T-helper 9 cell (primary cell): ENCODE measurements around the gene MSANTD2.
A peak's percentile ranks its signal among the peaks of the same experiment; 100 is the strongest.

Source experiments
- DNase-seq: peaks from one replicate; pipeline ENCODE4 v3.0.0-alpha.2; 2020

MSANTD2 gene

DNA sequence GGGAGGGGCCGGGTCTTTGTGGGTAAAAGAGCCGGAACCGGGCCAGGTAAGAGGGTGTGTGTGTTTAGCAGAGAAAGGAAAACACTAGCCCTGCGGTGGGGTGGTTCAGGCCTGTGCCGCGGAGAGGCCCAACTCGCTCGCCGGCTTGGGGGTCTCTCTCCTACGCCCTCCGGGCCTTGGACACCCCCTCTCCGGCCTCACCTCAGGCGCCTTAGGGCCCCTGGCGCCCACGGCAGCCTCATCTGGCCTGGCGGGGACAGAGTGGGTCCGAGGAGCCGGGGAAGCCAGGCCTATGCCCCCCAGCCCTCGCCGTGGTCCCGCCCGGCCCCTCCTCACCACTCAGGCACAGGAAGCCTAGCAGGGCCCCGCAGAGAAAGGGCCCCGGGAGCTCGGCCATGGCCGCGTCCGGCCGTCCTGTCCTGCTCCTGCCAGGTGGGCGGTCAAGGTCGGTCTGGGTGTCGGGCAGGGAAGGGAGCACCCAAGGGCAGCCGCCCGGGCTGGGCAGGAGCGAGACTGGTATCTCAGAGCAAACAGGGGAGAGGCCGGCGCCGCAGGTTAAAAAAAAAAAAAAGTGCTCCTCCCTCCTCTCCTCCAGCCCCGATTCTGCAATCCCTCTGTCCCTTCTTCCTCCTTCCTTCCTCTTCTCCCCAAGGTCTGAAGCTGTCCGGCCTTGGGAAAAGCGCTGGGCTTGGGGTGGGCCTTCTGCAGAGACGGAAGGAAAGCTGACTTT, 48.3 kb downstream of the MSANTD2 start, which contains the start of gene VSIG2:
TSS of gene VSIG2 (minus strand) at position 515 of the 730 bp plus-strand sequence. CDS start at position 397, 118 bp downstream.
- DNase-seq = no peak

DNA sequence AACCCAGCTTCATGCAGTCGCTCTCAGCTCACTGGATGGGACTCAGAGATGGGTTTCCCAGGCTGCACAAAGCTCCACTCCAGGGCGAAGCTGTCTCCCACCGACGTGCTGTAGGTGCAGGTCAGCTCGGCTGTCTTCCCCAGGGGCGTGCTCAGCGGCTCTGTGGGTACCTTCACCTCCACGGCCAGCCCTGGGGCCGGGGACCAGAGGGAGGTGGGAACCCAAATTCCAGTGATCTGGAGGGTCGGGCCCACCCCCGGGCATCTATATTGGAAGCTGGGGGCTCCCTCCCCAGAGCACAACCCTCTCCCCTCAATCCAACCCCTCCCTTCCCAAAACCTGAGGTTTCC, 48.8 kb downstream of the MSANTD2 start:
- no peak for DNase-seq

DNA sequence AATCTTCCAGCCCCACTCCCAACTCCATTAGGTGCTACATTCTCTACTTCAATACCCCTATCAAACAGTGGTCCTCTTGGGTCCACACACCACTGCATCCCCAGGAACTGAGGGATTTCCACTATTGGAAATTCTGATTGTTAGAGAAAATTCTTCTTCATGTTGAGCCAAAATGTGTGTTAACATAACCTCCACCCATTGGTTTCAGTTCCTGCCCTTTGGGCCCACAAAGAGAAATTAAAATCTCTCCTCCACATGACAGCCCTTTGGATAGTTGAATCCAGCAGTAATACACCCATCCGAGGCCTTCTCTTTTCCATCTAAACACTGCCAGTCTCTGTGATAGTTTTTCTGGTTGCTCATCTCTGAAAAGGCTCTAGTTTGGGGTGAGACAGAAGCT, 50.3 kb downstream of the MSANTD2 start:
- DNase-seq = no peak

DNA sequence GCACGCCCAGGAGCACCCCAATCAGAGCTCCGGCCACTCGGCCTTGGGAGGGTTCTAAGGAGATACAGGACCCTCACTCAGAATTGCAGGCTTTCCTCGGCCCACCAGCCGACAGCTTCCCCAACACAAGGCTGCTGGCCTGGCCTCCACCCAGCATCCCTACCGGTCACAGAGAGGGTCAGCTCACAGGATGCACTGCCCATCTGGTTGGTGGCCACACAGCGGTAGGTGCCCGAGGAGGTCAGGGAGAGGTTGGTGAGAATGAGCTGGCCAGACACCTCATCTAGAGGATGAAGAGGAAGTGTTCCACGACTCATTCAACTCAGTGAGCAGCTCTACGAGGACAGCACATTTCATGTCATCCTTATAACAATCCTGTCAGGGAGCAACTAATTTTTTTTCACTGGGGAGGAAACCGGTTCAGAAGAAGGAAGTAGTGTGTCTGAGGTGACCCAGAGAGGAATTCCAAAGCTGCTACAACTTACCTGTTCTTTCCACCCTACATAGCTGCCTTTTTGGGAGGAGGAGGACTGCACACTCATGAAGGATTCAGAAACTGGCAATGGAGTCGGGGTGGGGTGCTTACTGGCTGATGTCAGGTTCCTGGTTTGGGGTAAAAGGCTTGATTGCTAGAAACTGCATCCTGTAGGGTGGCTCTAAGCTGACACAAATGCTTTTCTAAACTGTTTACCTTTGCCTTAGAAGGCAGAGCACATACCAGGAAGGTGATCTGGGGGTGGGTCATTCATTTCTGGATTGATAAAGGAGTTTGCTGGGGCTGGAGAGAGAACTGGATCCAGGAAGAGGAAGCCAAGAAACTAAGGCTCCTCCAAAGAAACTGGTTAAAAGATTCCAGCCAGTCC, 51.5 kb downstream of the MSANTD2 start:
- no peak for DNase-seq

DNA sequence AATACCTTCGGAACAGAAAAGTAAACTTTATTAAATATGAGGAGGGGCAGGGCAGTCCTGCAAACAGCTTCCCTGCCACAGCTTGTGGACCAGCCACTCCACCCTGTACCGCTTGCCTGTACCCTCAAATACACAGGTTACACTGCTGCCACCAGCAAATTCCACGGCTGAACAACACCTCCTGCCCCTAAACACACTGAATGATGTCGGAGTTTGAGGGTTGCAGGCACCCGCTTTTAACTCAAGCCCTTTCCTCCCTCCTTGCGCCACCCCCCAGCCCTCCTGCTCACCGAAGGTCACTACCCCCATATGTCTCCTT, 52.1 kb downstream of the MSANTD2 start:
- DNase-seq = no peak

GRCh38 chr11:124747406-124748099, 52.7 kb downstream of the MSANTD2 start:
- DNase-seq = no peak

DNA sequence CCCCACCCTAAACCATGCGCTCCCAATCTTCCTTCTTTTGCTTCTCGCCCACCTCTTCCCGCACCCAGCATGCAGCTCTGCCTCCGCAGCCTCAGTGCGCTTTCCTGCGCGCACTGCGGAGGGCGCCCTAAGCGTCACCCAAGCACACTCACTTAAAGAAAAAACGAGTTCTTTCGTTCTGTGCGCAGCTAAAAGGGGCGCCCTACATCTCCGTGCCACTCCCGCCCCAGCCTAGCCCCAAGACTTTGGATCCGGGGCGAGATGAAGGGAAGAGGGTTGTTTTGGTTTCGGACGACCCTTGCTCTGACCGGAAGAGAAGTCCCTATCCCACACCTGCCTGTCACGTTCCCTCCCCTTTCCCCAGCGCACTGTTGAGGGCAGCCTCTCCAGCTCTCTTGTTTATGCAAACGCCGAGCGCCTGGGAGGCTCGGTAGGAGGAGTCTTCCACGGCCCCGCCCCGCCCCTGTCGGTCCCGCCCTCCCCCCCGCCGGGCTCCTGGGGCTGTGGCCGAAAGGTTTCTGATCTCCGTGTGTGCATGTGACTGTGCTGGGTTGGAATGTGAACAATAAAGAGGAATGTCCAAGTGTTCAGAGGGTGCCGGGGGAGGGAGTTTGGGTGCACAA, 53.5 kb downstream of the MSANTD2 start:
- DNase-seq = peak; percentile 71

GRCh38 chr11:124745835-124746620, 54.2 kb downstream of the MSANTD2 start:
- no peak for DNase-seq

DNA sequence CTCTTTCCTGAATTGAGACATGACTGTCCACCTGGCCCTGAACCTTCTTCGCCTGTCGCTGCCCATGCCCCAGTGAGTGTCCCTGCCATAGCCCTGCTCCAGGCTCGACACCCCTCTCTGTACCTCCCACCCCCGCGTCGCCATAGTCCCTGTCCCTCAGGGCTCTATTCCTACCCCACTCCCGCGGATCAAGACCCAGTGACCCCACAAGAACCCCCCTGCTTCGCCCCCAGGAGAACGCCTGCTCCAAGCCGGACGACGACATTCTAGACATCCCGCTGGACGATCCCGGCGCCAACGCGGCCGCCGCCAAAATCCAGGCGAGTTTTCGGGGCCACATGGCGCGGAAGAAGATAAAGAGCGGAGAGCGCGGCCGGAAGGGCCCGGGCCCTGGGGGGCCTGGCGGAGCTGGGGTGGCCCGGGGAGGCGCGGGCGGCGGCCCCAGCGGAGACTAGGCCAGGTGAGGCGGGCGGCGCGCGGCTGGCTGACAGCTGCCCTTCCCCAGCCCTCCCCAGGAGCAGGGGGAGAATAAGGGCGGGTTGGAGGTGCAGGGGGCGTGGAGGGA, 54.9 kb downstream of the MSANTD2 start:
- no peak for DNase-seq

- DNase-seq = no peak
These were observed 57.2 kb downstream of the MSANTD2 start for GRCh38 chr11:124743050-124743449.

DNA sequence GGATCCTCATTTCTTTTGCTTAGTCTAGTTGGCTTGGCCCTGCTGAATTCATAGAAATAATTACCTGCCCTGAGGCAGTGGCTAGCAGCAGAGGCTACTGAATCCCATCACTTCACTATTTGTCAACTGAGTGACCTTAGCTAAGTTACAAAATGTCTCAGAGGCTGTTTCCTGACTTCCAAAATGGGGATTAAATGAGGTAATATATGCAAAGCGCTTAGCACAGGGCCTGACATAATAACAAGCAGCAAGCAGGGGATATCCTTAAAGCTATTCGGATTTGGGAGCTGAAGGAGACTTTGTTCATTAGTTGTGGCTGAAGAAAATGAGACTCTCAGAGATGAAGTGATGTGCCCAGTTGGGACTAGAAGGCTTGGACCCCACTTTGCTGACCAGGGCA, 57.7 kb downstream of the MSANTD2 start:
- no peak for DNase-seq

GRCh38 chr11:124740277-124740882, 59.8 kb downstream of the MSANTD2 start:
- DNase-seq = no peak

- DNase-seq = peak; percentile 76
These were observed 60.5 kb downstream of the MSANTD2 start, which contains the start of gene NRGN for GRCh38 chr11:124739479-124740276. NRGN (plus strand) TSS chr11:124739942; CDS start chr11:124740085, 143 bp downstream.

GRCh38 chr11:124738713-124739478, 61.3 kb downstream of the MSANTD2 start:
- no peak for DNase-seq

DNA sequence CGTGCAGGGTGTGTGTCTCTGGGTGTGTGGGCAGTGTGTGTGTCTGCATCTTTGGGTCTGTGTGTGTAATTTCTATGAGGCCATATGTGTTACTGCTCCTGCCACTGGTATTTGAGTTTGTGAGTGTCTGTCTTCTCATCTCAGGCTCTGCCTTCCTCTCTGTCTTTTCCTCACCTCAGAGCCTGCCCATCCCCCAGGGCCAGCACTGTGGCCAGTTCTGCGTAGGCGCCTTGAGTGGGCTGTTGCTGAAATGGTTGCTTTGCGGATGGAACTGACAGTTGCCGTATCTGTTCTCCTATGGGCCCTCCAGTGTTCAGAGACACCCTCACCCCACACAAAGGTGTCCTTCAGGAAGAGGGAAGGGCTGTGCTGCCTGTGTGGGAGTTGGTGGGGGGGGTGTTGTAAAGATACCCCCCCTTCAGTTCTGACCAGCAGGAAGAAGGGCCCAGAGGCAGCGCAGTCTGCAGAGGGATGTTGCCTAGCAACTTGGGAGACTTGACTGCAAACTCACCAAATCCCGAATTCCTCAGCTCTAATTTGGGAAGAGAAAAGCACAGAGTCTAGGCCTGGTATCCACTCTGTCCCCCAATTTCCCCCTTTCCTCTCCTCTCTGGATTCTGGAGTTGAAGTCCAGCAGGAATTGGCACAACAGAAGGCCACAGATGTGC, 62.4 kb downstream of the MSANTD2 start:
- DNase-seq = no peak

DNA sequence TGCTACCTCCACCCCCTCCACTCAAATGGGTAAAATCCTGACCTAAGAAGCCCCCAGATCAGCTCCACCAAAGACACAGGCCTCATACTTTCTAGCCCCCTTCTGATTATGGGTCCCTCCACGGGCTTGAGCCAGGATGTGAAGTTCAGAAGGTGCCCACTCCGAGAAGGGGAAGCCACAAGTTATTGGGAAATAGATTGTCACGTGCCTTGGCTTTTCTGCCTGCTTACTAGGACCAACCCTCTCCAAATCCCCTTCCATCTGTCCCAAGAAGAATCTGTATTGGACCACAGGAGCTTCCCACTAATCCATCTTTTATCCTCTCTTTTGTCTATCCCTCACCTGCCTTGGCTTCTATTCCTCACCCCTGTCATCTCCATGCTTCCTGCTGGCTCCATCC, 63.5 kb downstream of the MSANTD2 start:
- no peak for DNase-seq

GRCh38 chr11:124732230-124732629, 68.0 kb downstream of the MSANTD2 start:
- no peak for DNase-seq

DNA sequence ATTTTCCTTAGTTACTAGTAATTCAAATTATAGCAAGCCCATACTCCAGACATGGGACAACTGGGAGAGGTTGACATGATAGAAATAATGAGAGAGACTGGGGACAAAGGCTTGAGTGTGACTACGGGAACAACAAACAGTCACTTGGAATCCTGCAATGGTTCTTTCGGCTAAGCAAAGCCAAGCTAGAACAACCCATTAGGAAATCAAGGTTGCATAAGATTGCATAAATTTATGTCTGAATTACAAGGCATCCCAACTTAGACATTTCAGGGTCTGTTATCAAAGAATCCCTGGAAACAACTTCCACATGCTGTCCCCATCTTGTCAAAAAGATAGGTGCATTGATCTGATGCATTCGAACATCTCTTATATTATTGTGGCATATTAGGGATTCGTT, 70.6 kb downstream of the MSANTD2 start:
- DNase-seq = no peak

DNA sequence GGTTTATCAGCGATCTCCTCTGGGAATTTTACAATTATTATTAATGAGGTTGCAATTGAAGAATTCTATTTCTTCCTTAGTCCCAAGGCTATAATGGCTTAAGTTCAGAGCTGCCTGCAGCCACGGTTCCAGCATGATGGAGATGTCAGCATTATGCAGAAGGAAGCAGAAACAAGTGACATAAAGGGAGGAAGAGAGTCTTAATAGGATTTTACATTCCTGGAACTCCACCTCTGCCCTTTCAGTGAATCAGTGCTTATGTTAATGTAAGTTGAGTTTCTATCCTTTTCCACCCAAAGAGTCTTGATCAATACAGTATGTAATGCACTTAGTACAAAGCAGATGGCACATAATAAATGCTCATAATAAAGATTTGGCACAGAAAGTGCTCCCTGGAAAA, 72.1 kb downstream of the MSANTD2 start:
- no peak for DNase-seq
